Hematopoietic multipotent progenitor cell treated with erythropoietin and hydrocortisone succinate and interleukin-3 and kit ligand, for 6 days (in vitro differentiated cells): ENCODE data around the gene RFNG.

Experiments used
- DNase-seq: peaks from one replicate; pipeline ENCODE4 v3.0.0-alpha.2; 2015

The RFNG gene

GRCh38 chr17:82056729-82057621, 5.4 kb upstream of the RFNG start:
- DNase-seq = no peak

- no peak for DNase-seq
Measured at GRCh38 chr17:82055965-82056728, 4.5 kb upstream of the RFNG start.

- DNase-seq = no peak
Measured at GRCh38 chr17:82055023-82055964, 3.7 kb upstream of the RFNG start.

GRCh38 chr17:82054351-82055022, 2.9 kb upstream of the RFNG start:
- no peak for DNase-seq

GRCh38 chr17:82053556-82054263, 2.1 kb upstream of the RFNG start:
- DNase-seq = no peak

GRCh38 chr17:82053130-82053529, 1.5 kb upstream of the RFNG start:
- no peak for DNase-seq

- DNase-seq = no peak
Measured at GRCh38 chr17:82052638-82053059, 1.0 kb upstream of the RFNG start.

- DNase-seq = no peak
Measured at GRCh38 chr17:82050761-82051641, 610 bp downstream of the RFNG start.

- no peak for DNase-seq
Measured at GRCh38 chr17:82050152-82050760, 1.4 kb downstream of the RFNG start.

- no peak for DNase-seq
Measured at GRCh38 chr17:82049521-82049971, 2.1 kb downstream of the RFNG start.

GRCh38 chr17:82049106-82049505, 2.5 kb downstream of the RFNG start:
- no peak for DNase-seq

- DNase-seq = no peak
Measured at GRCh38 chr17:82048571-82048971, 3.0 kb downstream of the RFNG start.

- DNase-seq = no peak
Measured at GRCh38 chr17:82047914-82048570, 3.6 kb downstream of the RFNG start.

- no peak for DNase-seq
Measured at GRCh38 chr17:82047379-82047778, 4.2 kb downstream of the RFNG start.

GRCh38 chr17:82046903-82047302, 4.7 kb downstream of the RFNG start:
- DNase-seq = no peak

GRCh38 chr17:82045936-82046484, 5.6 kb downstream of the RFNG start:
- DNase-seq = no peak

GRCh38 chr17:82043507-82043906, 8.1 kb downstream of the RFNG start:
- no peak for DNase-seq

- no peak for DNase-seq
Measured at GRCh38 chr17:82042649-82043048, 9.0 kb downstream of the RFNG start.

GRCh38 chr17:82041144-82041814, 10.3 kb downstream of the RFNG start:
- no peak for DNase-seq
